Mesenchymal stem cell (in vitro differentiated cells and primary cell): ENCODE results near the gene ALDH1L1.

ENCODE experiments used
- DNase-seq: peaks from one replicate; pipeline ENCODE4 v3.0.0-alpha.2; 2013
- H2AFZ ChIP-seq: one replicate; pipeline ENCODE4 v1.6.1; 2013; ENCODE audit warnings: low read depth, mild to moderate bottlenecking, control low read depth, inconsistent platforms, low read length, moderate library complexity
- H2AK5ac ChIP-seq: 2 replicates; pipeline ENCODE4 v1.6.1; 2013; ENCODE audit warnings: low read length, moderate library complexity, mild to moderate bottlenecking, inconsistent platforms; ENCODE audit not compliant: severe bottlenecking
- H2BK120ac ChIP-seq: one replicate; pipeline ENCODE4 v1.6.1; 2013; ENCODE audit warnings: low read depth, mild to moderate bottlenecking, inconsistent platforms, low read length, moderate library complexity
- H2BK12ac ChIP-seq, 2 experiments: one replicate each; pipeline ENCODE4 v1.6.1; 2013; ENCODE audit warnings: inconsistent platforms in 2 of 2, low read length in 2 of 2, mild to moderate bottlenecking in 2 of 2, moderate library complexity in 2 of 2, control low read depth in 1 of 2
- H2BK15ac ChIP-seq: one replicate; pipeline ENCODE4 v1.6.1; 2013; ENCODE audit warnings: mild to moderate bottlenecking, low read depth, inconsistent platforms; ENCODE audit not compliant: poor library complexity, severe bottlenecking
- H2BK5ac ChIP-seq: 2 replicates; pipeline ENCODE4 v1.6.1; 2013; ENCODE audit warnings: low read depth, mild to moderate bottlenecking, low read length, control low read depth, inconsistent platforms; ENCODE audit not compliant: poor library complexity, severe bottlenecking
- H3K14ac ChIP-seq, 2 experiments: one replicate each; pipeline ENCODE4 v1.6.1; 2013; ENCODE audit warnings: inconsistent platforms in 2 of 2, low read length in 2 of 2, control low read depth in 1 of 2, mild to moderate bottlenecking in 1 of 2, moderate library complexity in 1 of 2
- H3K18ac ChIP-seq, 2 experiments: one replicate each; pipeline ENCODE4 v1.6.1; 2013; ENCODE audit warnings: inconsistent platforms in 2 of 2, low read length in 2 of 2, control low read depth in 1 of 2, low read depth in 1 of 2, mild to moderate bottlenecking in 1 of 2
- H3K23ac ChIP-seq, 2 experiments: one replicate each; pipeline ENCODE4 v1.6.1; 2013; ENCODE audit warnings: inconsistent platforms in 2 of 2, low read length in 2 of 2, mild to moderate bottlenecking in 2 of 2, moderate library complexity in 2 of 2, control low read depth in 1 of 2
- H3K27ac ChIP-seq: 2 replicates; pipeline ENCODE4 v1.5.1; 2013; ENCODE audit warnings: mild to moderate bottlenecking, moderate library complexity, low read length, control low read depth, inconsistent platforms; ENCODE audit not compliant: poor library complexity, severe bottlenecking
- H3K27me3 ChIP-seq, 2 experiments: 2 replicates each; pipeline versions ENCODE4 v1.6.1 to v1.7.0; 2013; ENCODE audit warnings: low read length in 2 of 2, mild to moderate bottlenecking in 2 of 2, moderate library complexity in 2 of 2, control low read depth in 1 of 2, inconsistent platforms in 1 of 2; ENCODE audit not compliant: control insufficient read depth in 1 of 2, insufficient read depth in 1 of 2
- H3K36me3 ChIP-seq, 2 experiments: 2 replicates each; pipeline versions ENCODE4 v1.6.1 to v1.7.0; 2013; ENCODE audit warnings: low read length in 2 of 2, control low read depth in 1 of 2, inconsistent platforms in 1 of 2, low read depth in 1 of 2, mild to moderate bottlenecking in 1 of 2; ENCODE audit not compliant: insufficient read depth in 2 of 2, control insufficient read depth in 1 of 2
- H3K4ac ChIP-seq, 2 experiments: one replicate each; pipeline ENCODE4 v1.6.1; 2013; ENCODE audit warnings: inconsistent platforms in 2 of 2, low read length in 2 of 2, mild to moderate bottlenecking in 2 of 2, moderate library complexity in 2 of 2, control low read depth in 1 of 2, low read depth in 1 of 2
- H3K4me1 ChIP-seq: 2 replicates; pipeline ENCODE4 v1.6.1; 2013; ENCODE audit warnings: low read depth, low read length, control low read depth; ENCODE audit not compliant: control insufficient read depth, insufficient read depth
- H3K4me2 ChIP-seq: 2 replicates; pipeline ENCODE4 v1.6.1; 2013; ENCODE audit warnings: low read length, mild to moderate bottlenecking, inconsistent platforms; ENCODE audit not compliant: poor library complexity, severe bottlenecking
- H3K4me3 ChIP-seq, 2 experiments: 2 replicates each; pipeline versions ENCODE4 v1.5.1 to v1.7.0; 2013; ENCODE audit warnings: low read length in 2 of 2, mild to moderate bottlenecking in 2 of 2, control low read depth in 1 of 2, low read depth in 1 of 2; ENCODE audit not compliant: insufficient read depth in 1 of 2
- H3K79me1 ChIP-seq: replicated peaks from 2 replicates; pipeline ENCODE4 v1.6.1; 2013; ENCODE audit warnings: mild to moderate bottlenecking, control low read depth, low read length, inconsistent platforms; ENCODE audit not compliant: poor library complexity, severe bottlenecking
- H3K9ac ChIP-seq: 2 replicates; pipeline ENCODE4 v1.7.0; 2013; ENCODE audit warnings: mild to moderate bottlenecking, low read length, moderate library complexity
- H3K9me3 ChIP-seq: 2 replicates; pipeline ENCODE4 v1.7.0; 2013; ENCODE audit warnings: mild to moderate bottlenecking, low read length; ENCODE audit not compliant: control insufficient read depth
- H4K8ac ChIP-seq: one replicate; pipeline ENCODE4 v1.6.1; 2013; ENCODE audit warnings: inconsistent platforms, mild to moderate bottlenecking, low read length, moderate library complexity
- H4K91ac ChIP-seq: one replicate; pipeline ENCODE4 v1.6.1; 2013; ENCODE audit warnings: mild to moderate bottlenecking, low read length, inconsistent platforms
- WGBS: methylation state at CpG from one replicate; pipeline ENCODE4 v1.1.7; 2013; ENCODE audit warnings: mixed read lengths; 5-methylcytosine and 5-hydroxymethylcytosine counted together

Gene ALDH1L1

GRCh38 chr3:126170073-126170777, 10.2 kb downstream of the ALDH1L1 start:
- H3K27me3 ChIP-seq: peaks cover 3 to 11% of the 10 kb centered on the region in 2 experiments
- no peaks in the 10 kb centered on the region for H3K9me3 ChIP-seq
- H3K18ac ChIP-seq: no peak overlapping the region
- H2BK12ac ChIP-seq: no peak overlapping the region
- no peak overlapping the region for H3K4ac ChIP-seq
- WGBS: 83% methylated on average over 7 of the region's 8 CpGs
- no peaks in the 10 kb centered on the region for H3K36me3 ChIP-seq
- no peaks in the 10 kb centered on the region for H3K4me1 ChIP-seq
- H3K23ac ChIP-seq: no peak overlapping the region
- H3K4me3 ChIP-seq: no peak overlapping the region
- H2AFZ ChIP-seq: no peak overlapping the region
- H2BK5ac ChIP-seq: no peak overlapping the region
- H2BK120ac ChIP-seq: no peak overlapping the region
- no peak overlapping the region for H2AK5ac ChIP-seq
- no peak overlapping the region for H3K14ac ChIP-seq
- no peaks in the 10 kb centered on the region for H3K79me1 ChIP-seq
- no peak overlapping the region for H2BK15ac ChIP-seq
- no peak overlapping the region for H3K4me2 ChIP-seq
- no peak overlapping the region for H4K91ac ChIP-seq
- no peak overlapping the region for H4K8ac ChIP-seq
- no peak overlapping the region for H3K9ac ChIP-seq
- no peak for DNase-seq
- no peak overlapping the region for H3K27ac ChIP-seq

- peaks cover 3 to 33% of the 10 kb centered on the region in 2 experiments for H3K27me3 ChIP-seq
- H3K36me3 ChIP-seq: no peaks in the 10 kb centered on the region
- H2BK12ac ChIP-seq: no peak overlapping the region
- no peak overlapping the region for H2AK5ac ChIP-seq
- H4K8ac ChIP-seq: no peak overlapping the region
- H3K4me1 ChIP-seq: no peaks in the 10 kb centered on the region
- H3K27ac ChIP-seq: no peak overlapping the region
- H3K14ac ChIP-seq: no peak overlapping the region
- no peak overlapping the region for H3K4ac ChIP-seq
- no peak overlapping the region for H3K18ac ChIP-seq
- no peak overlapping the region for H2BK120ac ChIP-seq
- no peak overlapping the region for H3K9ac ChIP-seq
- H3K79me1 ChIP-seq: no peaks in the 10 kb centered on the region
- no peak overlapping the region for H3K4me3 ChIP-seq
- no peaks in the 10 kb centered on the region for H3K9me3 ChIP-seq
- H2BK5ac ChIP-seq: no peak overlapping the region
- DNase-seq: no peak
- no peak overlapping the region for H2AFZ ChIP-seq
- H4K91ac ChIP-seq: no peak overlapping the region
- no peak overlapping the region for H2BK15ac ChIP-seq
- no peak overlapping the region for H3K4me2 ChIP-seq
- 95% methylated on average over 4 of the region's 4 CpGs for WGBS
- no peak overlapping the region for H3K23ac ChIP-seq
Measured at GRCh38 chr3:126167566-126167965, 12.8 kb downstream of the ALDH1L1 start.

- H3K9ac ChIP-seq: no peak overlapping the region
- H4K8ac ChIP-seq: no peak overlapping the region
- H3K9me3 ChIP-seq: no peaks in the 10 kb centered on the region
- no peak overlapping the region for H2BK120ac ChIP-seq
- no peak overlapping the region for H2BK15ac ChIP-seq
- no peak overlapping the region for H4K91ac ChIP-seq
- no peak overlapping the region for H3K23ac ChIP-seq
- H3K4me2 ChIP-seq: no peak overlapping the region
- H2AK5ac ChIP-seq: no peak overlapping the region
- no peak overlapping the region for H3K4ac ChIP-seq
- 83% methylated on average over 6 of the region's 6 CpGs for WGBS
- no peak for DNase-seq
- no peak overlapping the region for H2BK12ac ChIP-seq
- no peaks in the 10 kb centered on the region for H3K36me3 ChIP-seq
- H2AFZ ChIP-seq: no peak overlapping the region
- H3K4me1 ChIP-seq: no peaks in the 10 kb centered on the region
- H3K18ac ChIP-seq: no peak overlapping the region
- no peaks in the 10 kb centered on the region for H3K79me1 ChIP-seq
- H3K4me3 ChIP-seq: no peak overlapping the region
- no peak overlapping the region for H2BK5ac ChIP-seq
- H3K14ac ChIP-seq: no peak overlapping the region
- peaks cover 6 to 44% of the 10 kb centered on the region in 2 experiments for H3K27me3 ChIP-seq
- H3K27ac ChIP-seq: no peak overlapping the region
Measured at GRCh38 chr3:126166009-126166408, 14.4 kb downstream of the ALDH1L1 start.

- no peak overlapping the region for H2BK5ac ChIP-seq
- H4K91ac ChIP-seq: no peak overlapping the region
- H3K4me3 ChIP-seq: no peak overlapping the region
- H3K4me1 ChIP-seq: no peaks in the 10 kb centered on the region
- H3K27ac ChIP-seq: no peak overlapping the region
- H3K4ac ChIP-seq: no peak overlapping the region
- no peak overlapping the region for H3K18ac ChIP-seq
- H3K79me1 ChIP-seq: no peaks in the 10 kb centered on the region
- H3K14ac ChIP-seq: no peak overlapping the region
- H3K9me3 ChIP-seq: no peaks in the 10 kb centered on the region
- no peak overlapping the region for H3K9ac ChIP-seq
- H3K4me2 ChIP-seq: no peak overlapping the region
- WGBS: 100% methylated on average over 2 of the region's 5 CpGs
- no peak overlapping the region for H4K8ac ChIP-seq
- H3K36me3 ChIP-seq: no peaks in the 10 kb centered on the region
- no peak overlapping the region for H2AFZ ChIP-seq
- no peak overlapping the region for H3K23ac ChIP-seq
- no peak overlapping the region for H2AK5ac ChIP-seq
- H3K27me3 ChIP-seq: peaks cover 6 to 78% of the 10 kb centered on the region in 2 experiments
- H2BK12ac ChIP-seq: no peak overlapping the region
- DNase-seq: no peak
- no peak overlapping the region for H2BK120ac ChIP-seq
- H2BK15ac ChIP-seq: no peak overlapping the region
Measured at GRCh38 chr3:126161309-126161708, 19.1 kb downstream of the ALDH1L1 start.
